NOMO-1 treated with dmso at 0.1 percent for 144 hours (cell line): ENCODE data around the gene TBC1D26.
A peak's percentile ranks its signal among the peaks of the same experiment; 100 is the strongest.
"Not testable (repeated sequence)": the region's sequence is repeated elsewhere in the genome, so short reads cannot be mapped to it uniquely, and the experiment has no call there.

ENCODE experiments used
- DNase-seq: peaks from one replicate; lab custom pipeline; 2025; ENCODE audit not compliant: unreplicated experiment; lab: John Stamatoyannopoulos, UW

The TBC1D26 gene

DNA sequence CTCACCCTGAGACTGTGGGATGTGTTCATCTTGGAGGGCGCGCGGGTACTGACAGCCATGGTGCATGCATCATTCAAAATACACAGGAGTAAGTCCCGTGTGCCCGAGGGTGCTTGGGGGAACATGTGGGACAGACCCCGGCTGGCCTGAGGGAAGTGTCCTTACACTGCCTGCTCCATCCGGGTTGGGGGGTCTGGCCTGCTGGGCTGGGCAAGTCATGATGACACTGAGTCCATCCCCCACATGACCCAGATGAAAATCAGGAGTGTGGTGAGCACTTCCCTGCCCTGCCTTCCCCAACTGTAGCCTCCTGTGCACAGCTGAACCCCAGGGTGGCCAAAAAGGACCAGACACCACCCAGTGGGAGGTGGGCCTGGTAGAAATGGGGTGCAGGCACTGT, 10.8 kb downstream of the TBC1D26 start:
- no peak for DNase-seq

DNA sequence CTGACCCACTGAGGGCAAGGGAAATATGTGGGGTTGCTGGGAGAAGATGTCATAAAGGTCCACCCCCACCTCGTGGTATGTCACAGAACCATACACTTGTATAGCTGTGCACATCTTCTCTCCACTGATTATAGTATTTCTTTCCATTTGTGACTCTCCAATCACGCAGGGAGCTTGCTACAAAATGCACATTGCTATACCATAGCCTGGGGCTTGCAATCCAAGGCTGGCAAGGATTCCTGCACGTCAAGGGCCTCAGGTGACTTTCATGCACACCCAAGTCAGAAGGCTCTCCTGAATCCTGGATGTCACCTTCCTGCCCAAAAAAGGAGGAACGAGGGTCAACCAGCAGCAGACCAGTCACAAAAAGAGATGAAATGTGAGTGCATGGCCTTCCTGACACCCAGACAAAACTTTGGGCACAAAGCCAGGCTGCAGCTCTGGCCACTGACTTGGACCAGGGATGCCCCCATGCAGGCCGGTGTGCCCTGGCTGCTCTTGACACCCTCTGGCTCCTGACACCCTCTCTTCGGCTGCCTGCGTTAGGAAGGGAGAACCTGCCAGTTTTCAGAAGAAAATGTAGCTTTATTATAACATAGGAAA, 12.1 kb downstream of the TBC1D26 start:
- no peak for DNase-seq

DNA sequence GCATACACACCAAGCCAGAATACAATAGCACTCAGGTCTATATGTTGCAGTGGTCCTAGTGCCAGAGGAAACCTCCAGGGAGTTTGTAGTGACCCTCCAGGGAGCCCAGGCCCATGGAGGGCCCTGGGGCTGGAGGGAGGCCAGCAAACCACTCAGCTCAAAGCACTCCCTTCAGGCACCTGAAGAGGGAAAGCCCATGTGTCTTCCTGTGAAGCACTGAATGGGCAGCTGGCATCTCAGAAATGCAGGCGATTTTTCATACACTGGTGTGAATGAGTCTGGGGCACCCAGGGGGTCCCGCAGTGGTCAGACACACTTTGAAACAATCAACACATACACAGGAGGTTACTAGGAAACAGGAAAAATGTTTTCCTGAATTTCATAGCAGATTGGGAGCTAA, 12.8 kb downstream of the TBC1D26 start:
- no peak for DNase-seq

DNA sequence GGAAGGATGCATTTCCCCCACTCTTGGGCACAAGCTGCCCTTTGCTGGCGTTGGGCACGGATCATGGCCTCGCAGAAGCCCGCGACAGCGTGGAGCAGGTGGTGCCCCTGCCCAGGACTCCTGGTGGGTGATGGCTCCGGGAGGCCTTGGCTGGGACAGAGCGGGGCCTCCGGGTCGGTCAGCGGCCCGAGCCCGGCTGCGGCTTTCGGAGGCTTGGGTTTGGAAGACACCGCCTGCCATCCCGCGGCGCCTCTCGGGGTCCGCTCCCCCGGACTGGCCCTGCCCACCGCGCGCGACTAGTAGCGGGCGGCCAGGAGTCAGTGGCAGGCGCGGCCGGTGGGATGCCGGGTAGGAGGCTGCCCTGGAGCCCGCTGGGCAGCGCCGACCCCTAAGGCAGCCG, 17.3 kb downstream of the TBC1D26 start:
- DNase-seq: not testable (repeated sequence)

DNA sequence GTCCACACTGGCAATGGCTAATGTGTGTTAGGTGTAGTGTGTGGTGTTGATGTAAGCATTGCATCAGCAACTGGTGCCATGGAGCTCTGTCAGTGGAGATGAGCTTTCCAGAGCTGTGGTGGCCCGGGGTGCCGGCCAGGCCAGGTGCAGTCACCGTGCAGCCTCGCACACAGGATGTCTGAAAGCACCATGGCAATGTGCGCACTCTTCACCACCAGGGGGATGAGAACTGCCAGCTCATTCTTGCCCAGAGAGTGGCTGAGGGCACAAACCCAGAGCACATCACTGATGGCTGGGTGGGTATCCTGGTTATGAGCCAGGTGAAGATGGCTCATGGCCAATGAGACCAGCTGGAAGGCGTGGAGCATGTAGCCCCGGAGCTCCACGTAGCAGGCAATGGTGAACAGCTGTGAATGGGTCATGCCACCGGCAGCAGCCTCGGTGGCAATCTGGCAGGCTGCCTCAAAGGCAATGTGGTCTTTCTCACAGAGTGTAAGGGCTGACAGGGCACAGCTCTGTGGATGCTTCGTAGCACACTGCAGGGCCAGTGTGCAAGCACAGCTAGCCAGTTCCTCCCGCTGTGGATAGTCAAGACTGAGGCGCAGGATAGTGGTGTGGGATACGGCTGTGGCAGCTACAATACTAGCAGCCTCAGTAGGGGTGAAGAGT, 36.9 kb downstream of the TBC1D26 start:
- not testable (repeated sequence) for DNase-seq

DNA sequence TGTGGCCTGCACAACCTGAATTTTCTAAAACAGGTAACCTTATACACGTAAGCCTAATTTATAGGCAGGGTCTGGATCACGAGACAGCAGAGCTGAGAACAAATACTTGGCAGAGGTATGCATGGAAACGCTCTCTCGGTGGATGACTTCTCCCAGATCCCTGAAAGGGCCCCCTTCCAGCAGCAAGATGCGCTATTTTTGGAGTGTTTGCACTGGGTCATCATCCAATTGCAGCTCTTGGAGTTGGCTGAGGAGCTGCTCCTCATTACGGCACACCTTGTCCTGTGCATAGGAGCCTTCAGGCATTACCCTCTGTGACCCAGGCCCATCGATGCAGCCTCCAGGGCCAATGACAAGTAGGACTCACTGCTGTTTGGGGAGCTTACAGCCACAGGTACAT, 38.6 kb downstream of the TBC1D26 start:
- not testable (repeated sequence) for DNase-seq

DNA sequence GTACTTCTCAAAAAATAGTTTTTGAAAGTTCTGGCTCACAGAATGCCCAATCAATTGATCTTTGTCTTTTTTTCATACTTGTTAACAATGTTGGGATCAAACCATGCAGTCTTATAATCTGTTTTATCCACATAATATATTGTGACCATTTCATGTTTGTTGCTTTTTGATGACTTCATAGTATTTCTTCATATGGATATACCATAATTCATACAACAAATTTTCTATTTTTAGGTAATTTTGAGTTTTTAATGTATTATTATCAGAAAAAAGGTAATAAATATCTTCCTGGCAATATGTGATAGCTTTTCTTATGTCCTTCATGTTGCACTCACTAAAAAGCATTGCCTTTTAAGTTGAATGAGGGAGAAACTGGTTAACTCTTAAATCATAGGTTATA, 44.8 kb downstream of the TBC1D26 start:
- no peak for DNase-seq

DNA sequence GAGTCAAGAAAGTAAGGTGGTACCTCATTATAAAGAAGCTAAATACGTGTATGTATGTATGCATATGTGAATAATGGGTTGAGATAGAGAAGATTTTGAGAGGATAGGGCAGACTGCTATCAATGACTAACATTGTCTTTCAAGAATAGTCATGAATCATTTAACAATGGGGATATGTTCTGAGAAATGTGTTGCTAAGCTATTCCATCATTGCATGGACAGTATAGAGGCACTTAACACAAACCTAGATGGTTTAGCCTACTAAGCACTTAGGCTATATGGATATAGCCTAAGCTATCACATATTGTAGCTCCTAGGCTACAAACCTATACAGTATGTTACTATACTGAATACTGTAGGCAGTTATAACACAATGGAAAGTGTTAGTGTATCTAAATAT, 45.2 kb downstream of the TBC1D26 start:
- no peak for DNase-seq

DNA sequence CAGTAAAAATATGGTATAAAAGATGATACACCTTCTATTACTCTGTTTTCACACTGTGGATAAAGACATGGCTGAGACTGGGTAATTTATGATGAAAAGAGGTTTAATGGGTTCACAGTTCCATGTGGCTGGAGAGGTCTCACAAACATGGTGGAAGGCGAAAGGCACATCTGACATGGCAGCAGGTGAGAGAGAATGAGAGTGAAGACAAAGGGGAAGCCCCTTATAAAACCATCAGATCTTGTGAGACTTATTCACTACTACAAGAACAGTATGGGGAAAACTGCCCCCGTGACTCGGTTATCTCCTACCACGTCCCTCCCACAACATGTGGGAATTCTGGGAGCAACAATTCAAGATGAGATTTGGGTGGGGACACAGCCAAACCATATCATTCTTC, 45.6 kb downstream of the TBC1D26 start:
- DNase-seq: no peak

DNA sequence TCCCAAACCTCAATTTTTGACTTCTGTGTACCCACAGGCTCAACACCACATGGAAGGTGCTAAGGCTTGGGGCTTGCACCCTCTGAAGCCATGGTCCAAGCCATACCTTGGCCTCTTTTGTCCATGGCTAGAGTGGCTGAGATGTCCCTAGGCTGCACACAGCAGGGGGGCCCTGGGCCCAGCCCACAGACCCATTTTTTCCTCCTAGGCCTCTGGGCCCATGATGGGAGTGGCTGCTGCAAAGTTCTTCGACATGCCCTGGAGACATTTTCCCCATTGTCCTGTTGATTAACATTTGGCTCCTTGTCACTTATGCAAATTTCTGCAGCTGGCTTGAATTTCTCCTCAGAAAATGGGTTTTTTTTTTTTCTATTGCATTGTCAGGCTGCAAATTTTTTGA, 47.0 kb downstream of the TBC1D26 start:
- no peak for DNase-seq

DNA sequence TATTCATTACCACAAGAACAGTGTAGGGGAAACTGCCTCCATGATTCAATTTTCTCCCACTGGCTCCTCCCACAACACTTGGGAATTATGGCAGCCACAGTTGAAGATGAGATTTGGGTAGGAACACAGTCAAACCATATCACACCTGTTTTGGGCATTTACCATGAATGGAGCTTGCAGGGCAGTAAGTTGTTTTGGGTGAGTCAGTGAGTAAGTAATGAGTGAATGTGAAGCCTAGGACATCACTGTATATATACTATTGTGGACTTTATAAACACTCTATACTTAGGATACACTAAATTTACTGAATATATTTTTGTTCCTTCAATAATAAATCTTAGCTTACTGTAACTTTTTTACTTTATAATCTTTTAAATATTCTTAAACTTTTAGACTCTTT, 48.1 kb downstream of the TBC1D26 start:
- DNase-seq: no peak

DNA sequence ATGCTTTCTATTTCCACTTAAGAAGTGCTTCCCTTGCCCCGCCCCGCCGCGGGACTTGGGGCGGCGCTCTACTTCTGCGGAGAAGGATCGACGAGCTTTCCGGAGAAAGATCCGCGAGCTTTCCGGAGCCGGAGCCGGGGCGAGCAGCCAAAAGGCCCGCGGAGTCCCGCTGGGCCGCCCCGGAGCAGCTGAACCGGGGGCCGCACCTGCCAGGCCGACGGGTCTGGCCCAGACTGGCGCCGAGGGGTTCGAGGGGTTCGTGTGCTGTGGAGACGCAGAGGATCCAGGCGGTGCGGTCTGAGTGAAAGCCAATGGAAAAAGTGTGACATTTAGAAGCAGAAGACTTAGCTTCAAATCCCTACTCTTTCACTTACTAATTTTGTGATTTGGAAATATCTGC, 50.8 kb downstream of the TBC1D26 start:
- peak; percentile 10 for DNase-seq

DNA sequence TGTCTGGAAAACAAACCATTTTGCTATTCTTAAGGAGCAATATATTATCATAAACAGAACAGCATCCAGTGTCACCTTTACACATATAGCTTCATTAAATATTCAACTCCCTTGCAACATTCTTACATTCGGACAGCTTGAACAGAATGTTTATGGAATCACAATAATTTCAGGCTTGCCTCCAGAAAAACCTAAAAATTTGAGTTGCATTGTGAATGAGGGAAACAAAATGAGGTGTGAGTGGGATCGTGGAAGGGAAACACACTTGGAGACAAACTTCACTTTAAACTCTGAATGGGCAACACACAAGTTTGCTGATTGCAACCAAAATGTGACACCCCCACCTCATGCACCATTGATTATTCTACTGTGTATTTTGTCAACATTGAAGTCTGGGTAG, 51.4 kb downstream of the TBC1D26 start:
- DNase-seq: no peak

DNA sequence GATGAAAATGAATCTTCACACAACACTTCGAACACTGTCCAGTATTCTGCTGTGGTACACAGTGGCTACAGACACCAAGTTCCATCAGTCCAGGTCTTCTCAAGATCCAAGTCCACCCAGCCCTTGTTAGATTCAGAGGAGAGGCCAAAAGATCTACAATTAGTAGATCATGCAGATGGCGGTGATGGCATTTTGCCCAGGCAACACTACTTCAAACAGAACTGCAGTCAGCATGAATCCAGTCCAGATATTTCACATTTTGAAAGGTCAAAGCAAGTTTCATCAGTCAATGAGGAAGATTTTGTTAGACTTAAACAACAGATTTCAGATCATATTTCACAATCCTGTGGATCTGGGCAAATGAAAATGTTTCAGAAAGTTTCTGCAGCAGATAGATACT, 52.3 kb downstream of the TBC1D26 start:
- not testable (repeated sequence) for DNase-seq

DNA sequence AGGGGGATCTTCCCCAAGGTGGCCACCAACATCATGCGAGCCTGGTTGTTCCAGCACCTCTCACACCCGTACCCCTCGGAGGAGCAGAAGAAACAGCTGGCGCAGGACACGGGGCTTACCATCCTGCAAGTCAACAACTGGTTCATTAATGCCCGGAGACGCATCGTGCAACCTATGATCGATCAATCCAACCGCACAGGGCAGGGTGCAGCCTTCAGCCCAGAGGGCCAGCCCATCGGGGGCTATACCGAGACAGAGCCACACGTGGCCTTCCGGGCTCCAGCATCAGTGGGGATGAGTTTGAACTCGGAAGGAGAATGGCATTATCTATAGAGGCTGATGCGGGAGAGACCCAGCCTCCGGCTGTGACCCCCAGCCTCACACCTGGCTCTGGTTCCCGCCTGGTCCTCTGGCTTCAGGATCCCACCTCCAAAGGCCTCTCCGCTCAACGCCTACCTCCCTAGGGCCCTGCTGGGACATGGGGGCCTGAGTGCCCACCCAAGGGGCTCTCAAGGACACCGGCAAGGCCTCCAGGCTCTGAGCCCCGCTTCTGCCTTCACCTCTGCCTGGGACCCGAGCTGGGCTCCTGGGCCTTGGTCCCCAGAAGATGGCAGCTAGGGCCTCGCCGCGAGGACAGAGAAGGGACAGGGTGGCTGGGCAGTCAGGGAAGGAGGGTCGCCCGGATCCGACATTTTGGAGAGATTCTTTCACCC, 55.4 kb downstream of the TBC1D26 start:
- not testable (repeated sequence) for DNase-seq

DNA sequence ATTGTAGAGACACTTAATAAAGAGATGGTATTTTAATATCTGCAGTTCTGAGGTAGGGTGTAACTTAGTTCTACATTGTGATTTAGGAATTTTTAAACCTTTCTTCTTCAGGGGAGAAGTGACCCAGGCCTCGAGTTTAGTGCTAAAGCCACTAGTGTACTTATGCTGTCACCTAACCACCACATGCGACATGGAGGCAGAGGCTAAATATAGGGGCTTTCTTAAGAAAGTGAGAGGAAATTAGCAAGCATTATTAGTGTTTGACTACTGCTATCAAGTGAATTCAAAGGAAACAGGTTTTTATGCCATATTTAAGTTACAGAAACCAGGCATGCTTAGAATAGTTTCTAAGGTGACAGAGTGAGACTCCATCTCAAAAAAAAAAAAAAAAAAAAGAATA, 56.3 kb downstream of the TBC1D26 start:
- DNase-seq: not testable (repeated sequence)
